H1 (cell line): ENCODE results near the gene VWA1. TPM values are rescaled to one million over a fixed set of nuclear protein-coding genes. Genes with fewer than 3 reads are reported as not detected.

Experiments
- CTCF ChIA-PET: fragments of 300-600 bp; sonication (Branson Sonifier 250); formaldehyde crosslinking; loops from one replicate; lab custom pipeline; 2021; ENCODE audit not compliant: partially characterized antibody; lab: Charles Lee
- POLR2A ChIA-PET: fragments of 300-600 bp; sonication (Branson Sonifier 250); formaldehyde crosslinking; loops from one replicate; lab custom pipeline; 2021; ENCODE audit warnings: inconsistent platforms; ENCODE audit not compliant: partially characterized antibody; lab: Charles Lee
- DNase-seq, 2 experiments: peaks; one replicate each; pipeline versions ENCODE4 v3.0.0 to v3.0.0-alpha.2; 2010 to 2022; ENCODE audit warnings: low spot score in 2 of 2, low read depth in 1 of 2, mixed read lengths in 1 of 2
- FAIRE-seq: peaks from 2 replicates; lab custom pipeline; 2011; peaks lifted over from hg19 to GRCh38; lab: Jason Lieb, UNC
- H2AFZ ChIP-seq: 2 replicates; pipeline ENCODE4 v1.8.1; 2012; ENCODE audit warnings: low read length, inconsistent platforms
- H2AK5ac ChIP-seq: 2 replicates; pipeline ENCODE4 v1.6.1; 2013; ENCODE audit warnings: low read depth, low read length
- H2BK120ac ChIP-seq: replicated peaks from 2 replicates; pipeline ENCODE3; 2013; ENCODE audit warnings: low read depth, low read length, inconsistent platforms
- H2BK12ac ChIP-seq: 2 replicates; pipeline ENCODE4 v1.6.1; 2013; ENCODE audit warnings: low read depth, low read length
- H2BK15ac ChIP-seq: 2 replicates; pipeline ENCODE4 v1.6.1; 2013; ENCODE audit warnings: low read length
- H2BK20ac ChIP-seq: 2 replicates; pipeline ENCODE4 v1.6.1; 2013; ENCODE audit warnings: low read length
- H2BK5ac ChIP-seq: 2 replicates; pipeline ENCODE4 v1.6.1; 2013; ENCODE audit warnings: low read depth, low read length
- H3K14ac ChIP-seq: 2 replicates; pipeline ENCODE4 v1.6.1; 2013; ENCODE audit warnings: inconsistent platforms; ENCODE audit not compliant: insufficient read length
- H3K18ac ChIP-seq: 2 replicates; pipeline ENCODE4 v1.6.1; 2013; ENCODE audit warnings: low read length; ENCODE audit errors: extremely low read depth
- H3K23ac ChIP-seq: 2 replicates; pipeline ENCODE4 v1.6.1; 2013; ENCODE audit warnings: inconsistent platforms; ENCODE audit not compliant: insufficient read length
- H3K23me2 ChIP-seq: 2 replicates; pipeline ENCODE4 v1.6.1; 2013; ENCODE audit warnings: low read depth, low read length
- H3K27ac ChIP-seq: 2 replicates; pipeline ENCODE4 v1.6.1; 2011; ENCODE audit warnings: low read depth, low read length, inconsistent platforms
- H3K27me3 ChIP-seq, 4 experiments: replicated peaks in 1 of 4; 1 replicate in 1 of 4; 2 replicates in 3 of 4; pipeline versions ENCODE4 v1.6.1 to v1.8.1; 2011 to 2013; ENCODE audit warnings: low read length in 3 of 4, mild to moderate bottlenecking in 3 of 4, inconsistent platforms in 2 of 4, mixed read lengths in 2 of 4, moderate library complexity in 1 of 4; ENCODE audit not compliant: control insufficient read depth in 3 of 4, insufficient read depth in 3 of 4; ENCODE audit errors: extremely low read depth in 1 of 4
- H3K36me3 ChIP-seq, 4 experiments: 2 replicates each; pipeline versions ENCODE4 v1.6.1 to v1.8.1; 2011 to 2013; ENCODE audit warnings: mild to moderate bottlenecking in 4 of 4, low read length in 3 of 4, moderate library complexity in 2 of 4, control low read depth in 1 of 4, inconsistent platforms in 1 of 4; ENCODE audit not compliant: insufficient read depth in 4 of 4, control insufficient read depth in 2 of 4
- H3K4ac ChIP-seq: replicated peaks from 2 replicates; pipeline ENCODE3; 2013; ENCODE audit warnings: low read length, low read depth, mixed read lengths, inconsistent platforms; ENCODE audit not compliant: insufficient read length
- H3K4me1 ChIP-seq, 4 experiments: replicated peaks in 1 of 4; 1 replicate in 1 of 4; 2 replicates in 3 of 4; pipeline versions ENCODE4 v1.6.1 to v1.8.1; 2011 to 2013; ENCODE audit warnings: low read length in 3 of 4, inconsistent platforms in 2 of 4, mixed read lengths in 1 of 4; ENCODE audit not compliant: insufficient read depth in 4 of 4, control insufficient read depth in 3 of 4
- H3K4me2 ChIP-seq, 2 experiments: 2 replicates each; pipeline versions ENCODE4 v1.6.1 to v1.8.1; 2011 to 2013; ENCODE audit warnings: low read depth in 2 of 2, low read length in 2 of 2, control low read depth in 1 of 2, inconsistent platforms in 1 of 2, mild to moderate bottlenecking in 1 of 2; ENCODE audit not compliant: insufficient read depth in 1 of 2
- H3K4me3 ChIP-seq, 4 experiments: fragments of 200-600, 300-600 bp in 1 of 4; sonication (generic), shearing (Covaris generic), sonication (Bioruptor Twin) in 1 of 4; 2 replicates each; pipeline versions ENCODE4 v1.5.1 to v1.8.1; 2011 to 2016; ENCODE audit warnings: low read length in 4 of 4, low read depth in 3 of 4, control low read depth in 2 of 4, inconsistent platforms in 2 of 4, mild to moderate bottlenecking in 2 of 4, mixed read lengths in 1 of 4, moderate library complexity in 1 of 4; ENCODE audit not compliant: insufficient read depth in 2 of 4; ENCODE audit errors: extremely low read depth in 1 of 4
- H3K56ac ChIP-seq: replicated peaks from 2 replicates; pipeline ENCODE3; 2013; ENCODE audit warnings: low read depth, mild to moderate bottlenecking, mixed read lengths, low read length, inconsistent platforms; ENCODE audit not compliant: insufficient read length
- H3K79me1 ChIP-seq: 2 replicates; pipeline ENCODE4 v1.6.1; 2013; ENCODE audit warnings: low read depth, low read length, control low read depth
- H3K79me2 ChIP-seq, 2 experiments: 2 replicates each; pipeline versions ENCODE4 v1.6.1 to v1.8.1; 2012 to 2013; ENCODE audit warnings: low read length in 2 of 2, mild to moderate bottlenecking in 2 of 2, inconsistent platforms in 1 of 2; ENCODE audit not compliant: insufficient read depth in 2 of 2, control insufficient read depth in 1 of 2
- H3K9ac ChIP-seq, 4 experiments: replicated peaks in 1 of 4; 1 replicate in 1 of 4; 2 replicates in 3 of 4; pipeline versions ENCODE4 v1.6.1 to v1.8.1; 2011 to 2013; ENCODE audit warnings: low read depth in 3 of 4, low read length in 3 of 4, control low read depth in 2 of 4, mild to moderate bottlenecking in 2 of 4, moderate library complexity in 2 of 4, inconsistent platforms in 1 of 4; ENCODE audit errors: extremely low read depth in 1 of 4
- H3K9me3 ChIP-seq, 2 experiments: 2 replicates each; pipeline versions ENCODE4 v1.6.1 to v1.8.1; 2012 to 2013; ENCODE audit warnings: mild to moderate bottlenecking in 2 of 2, moderate library complexity in 2 of 2, control low read depth in 1 of 2, inconsistent platforms in 1 of 2, low read depth in 1 of 2, low read length in 1 of 2, mixed read lengths in 1 of 2; ENCODE audit not compliant: insufficient read depth in 2 of 2
- H4K20me1 ChIP-seq, 2 experiments: replicated peaks in 1 of 2; 2 replicates each; pipeline versions ENCODE3 to v1.8.1; 2011 to 2013; ENCODE audit warnings: inconsistent platforms in 2 of 2, low read length in 2 of 2, mild to moderate bottlenecking in 1 of 2; ENCODE audit not compliant: insufficient read depth in 2 of 2, control insufficient read depth in 1 of 2
- H4K5ac ChIP-seq: 2 replicates; pipeline ENCODE4 v1.6.1; 2013; ENCODE audit warnings: low read length, low read depth, mixed read lengths, inconsistent platforms; ENCODE audit not compliant: insufficient read length
- H4K8ac ChIP-seq: 2 replicates; pipeline ENCODE4 v1.8.0; 2013; ENCODE audit warnings: mild to moderate bottlenecking, moderate library complexity, low read length, inconsistent platforms; ENCODE audit not compliant: insufficient read depth; ENCODE audit errors: extremely low read depth
- H4K91ac ChIP-seq: replicated peaks from 2 replicates; pipeline ENCODE3; 2013; ENCODE audit warnings: low read length, mixed read lengths, inconsistent platforms; ENCODE audit not compliant: insufficient read length
- BACH1 ChIP-seq: IDR thresholded peaks from 2 replicates; pipeline ENCODE4 v1.6.1; 2012; ENCODE audit warnings: low read length, improper control_type of control experiment
- BRCA1 ChIP-seq: IDR thresholded peaks from 2 replicates; pipeline ENCODE4 v1.6.1; 2012; ENCODE audit warnings: low read depth, low read length, improper control_type of control experiment
- EGR1 ChIP-seq: IDR thresholded peaks from 2 replicates; pipeline ENCODE4 v1.6.1; 2011; ENCODE audit warnings: low read depth, low read length, borderline replicate concordance
- GTF2F1 ChIP-seq: IDR thresholded peaks from 2 replicates; pipeline ENCODE4 v1.6.1; 2012; ENCODE audit warnings: low read depth, low read length, improper control_type of control experiment, borderline replicate concordance
- HDAC2 ChIP-seq, 2 experiments: fragments of 300-600 bp in 1 of 2; sonication (generic) in 1 of 2; IDR thresholded peaks; 2 replicates each; pipeline ENCODE4 v1.6.1; 2011 to 2012; ENCODE audit warnings: low read depth in 2 of 2, low read length in 2 of 2, mild to moderate bottlenecking in 2 of 2, moderate library complexity in 2 of 2, borderline replicate concordance in 1 of 2, inconsistent platforms in 1 of 2
- MAFK ChIP-seq: IDR thresholded peaks from 2 replicates; pipeline ENCODE4 v1.6.1; 2012; ENCODE audit warnings: low read depth, mild to moderate bottlenecking, improper control_type of control experiment, low read length
- NANOG ChIP-seq: IDR thresholded peaks from 2 replicates; pipeline ENCODE4 v1.6.1; 2011; ENCODE audit warnings: low read length, low read depth, mild to moderate bottlenecking, inconsistent platforms; ENCODE audit not compliant: insufficient read depth, poor library complexity, severe bottlenecking
- NRF1 ChIP-seq: IDR thresholded peaks from 2 replicates; pipeline ENCODE4 v1.6.1; 2011; ENCODE audit warnings: mild to moderate bottlenecking, low read depth, low read length, improper control_type of control experiment
- PHF8 ChIP-seq: fragments of 200-600 bp; sonication (generic); conservative IDR thresholded peaks from 2 replicates; pipeline ENCODE4 v1.7.1; 2012; ENCODE audit warnings: low read depth, mild to moderate bottlenecking, inconsistent platforms, low read length, moderate library complexity
- RNF2 ChIP-seq: fragments of 200-900, 300-1000 bp; sonication (generic); IDR thresholded peaks from 2 replicates; pipeline ENCODE4 v1.7.1; 2016; ENCODE audit warnings: borderline replicate concordance, low read depth, mild to moderate bottlenecking, antibody characterized with exemption, low read length; ENCODE audit not compliant: poor library complexity, severe bottlenecking; ENCODE audit errors: missing control alignments
- TEAD4 ChIP-seq: IDR thresholded peaks from 2 replicates; pipeline ENCODE4 v1.6.1; 2012; ENCODE audit warnings: low read depth, low read length, inconsistent platforms, mixed read lengths
- ZNF274 ChIP-seq: IDR thresholded peaks from 2 replicates; pipeline ENCODE4 v1.7.0; 2012; ENCODE audit warnings: low read length, borderline replicate concordance; ENCODE audit errors: extremely low read depth
- WGBS, 2 experiments: shearing (Covaris generic) in 1 of 2; methylation state at CpG; one replicate each; pipeline versions ENCODE4 v1.1.6 to v1.1.7; 2013 to 2015; ENCODE audit warnings: low lambda C conversion rate in 2 of 2, mixed read lengths in 2 of 2, inconsistent platforms in 1 of 2, low coverage in 1 of 2, missing lambda C conversion rate in 1 of 2; ENCODE audit not compliant: insufficient replicate concordance in 2 of 2, insufficient coverage in 1 of 2, insufficient read length in 1 of 2; ENCODE audit errors: extremely low coverage in 1 of 2, missing lambda C conversion rate in 1 of 2; 5-methylcytosine and 5-hydroxymethylcytosine counted together
- polyA plus RNA-seq, 7 experiments: library from polyadenylated mRNA; depleted of rRNA in 3 of 7; stranded (reverse) in 5 of 7; unstranded in 2 of 7; fragments of >200 nt in 5 of 7; fragments of 200-250 nt in 2 of 7; gene quantifications; 1 replicate in 5 of 7; 2 replicates in 1 of 7; 4 replicates in 1 of 7; pipeline versions ENCODE4 v1.2.1 to v1.2.3, GENCODE V29; 2011 to 2013; ENCODE audit warnings: missing spikeins in 2 of 7, mixed read lengths in 2 of 7
- total RNA-seq: library from RNA; stranded (reverse); fragmentation: NEBNext Ultra II Directional; extraction: Animal tissue kit (Norgen Biotek cat#: 25700); gene quantifications from 2 replicates; pipeline ENCODE4 v1.2.1, GENCODE V29; 2021
- TF ChIP-seq, protein P1 (sequence below): IDR thresholded peaks from 2 replicates; pipeline ENCODE4 v1.6.1; 2012; ENCODE audit warnings: inconsistent platforms

The VWA1 gene
- total and polyA plus RNA-seq, 2 of the 8 experiments (the other 6 are each of a cell fraction or from before 2014, with no cell fraction given), result 16.0 to 36.6 TPM

DNA sequence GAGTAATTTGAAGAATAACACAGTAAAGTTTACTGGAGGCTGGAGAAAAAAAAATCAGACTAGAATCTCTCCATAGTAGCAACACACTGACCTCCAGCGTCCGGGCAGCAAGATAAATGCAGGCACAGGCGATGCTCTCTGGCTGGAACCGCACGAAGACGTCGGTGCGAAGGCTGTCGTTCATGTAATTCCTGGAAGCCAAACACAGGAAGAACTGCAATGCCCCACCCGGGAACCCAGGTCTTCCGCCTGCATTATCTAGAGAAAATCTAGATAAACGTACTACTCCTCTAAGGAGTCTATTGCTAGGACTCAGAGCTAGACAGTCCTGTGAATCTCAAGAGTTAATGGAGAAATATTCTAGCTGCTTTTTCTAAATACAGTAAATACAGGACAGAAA, 44.8 kb upstream of the VWA1 start:
- no peak overlapping the region for H4K8ac ChIP-seq
- no peaks in the 10 kb centered on the region for H3K27me3 ChIP-seq
- no peak overlapping the region for H2AK5ac ChIP-seq
- no peak for FAIRE-seq
- H4K91ac ChIP-seq, result no peak overlapping the region
- no peak overlapping the region for H3K4ac ChIP-seq
- peaks cover 64 to 95% (median 89%) of the 10 kb centered on the region in 4 experiments for H3K36me3 ChIP-seq
- no peak overlapping the region for H2BK120ac ChIP-seq
- no peak overlapping the region for H3K27ac ChIP-seq
- H3K4me2 ChIP-seq, result no peak overlapping the region
- no peak overlapping the region for H2BK20ac ChIP-seq
- no peak overlapping the region for H3K18ac ChIP-seq
- no peaks in the 10 kb centered on the region for H3K4me1 ChIP-seq
- no peak overlapping the region for H4K5ac ChIP-seq
- CTCF ChIA-PET, result interaction anchor here (0.7 to 3.4 kb wide), 6 partner anchors 10 to 91 kb away, joined by 3 to 20 read pairs (median 4); no protein-coding TSS in a partner anchor
- H3K56ac ChIP-seq, result no peak overlapping the region
- H3K79me1 ChIP-seq, result peaks cover 4% of the 10 kb centered on the region
- no peak overlapping the region for H2BK15ac ChIP-seq
- no peak overlapping the region for H2BK5ac ChIP-seq
- H3K4me3 ChIP-seq, result no peak overlapping the region
- H2AFZ ChIP-seq, result no peak overlapping the region
- H4K20me1 ChIP-seq, result peaks cover 8 to 20% of the 10 kb centered on the region in 2 experiments
- no peak overlapping the region for H3K14ac ChIP-seq
- peaks cover 0 to 13% of the 10 kb centered on the region in 2 experiments; a peak in 1 of 4 replicates for H3K79me2 ChIP-seq
- WGBS, 2 experiments, result 98% methylated on average over 12 of the region's 12 CpGs; no CpG with 5 or more reads in 1 of the 2 experiments
- H3K23me2 ChIP-seq, result no peaks in the 10 kb centered on the region
- no peak overlapping the region for H3K9ac ChIP-seq
- H3K9me3 ChIP-seq, result no peaks in the 10 kb centered on the region
- H2BK12ac ChIP-seq, result no peak overlapping the region
- DNase-seq, result no peak
- POLR2A ChIA-PET, result interaction anchor here (20.0 to 33.4 kb wide), 3 partner anchors 6 to 40 kb away, joined by 515 to 719 read pairs (median 719); partner anchors contain the start of genes ANKRD65, AURKAIP1, CCNL2 and MRPL20
- no peak overlapping the region for H3K23ac ChIP-seq
- TF ChIP-seq EGR1 (no peak), GTF2F1 (no peak), MAFK (no peak), BRCA1 (no peak), RNF2 (no peak), ZNF274 (no peak), NRF1 (no peak), BACH1 (no peak), HDAC2 (IDR thresholded peaks at IDR 0.05; ENCODE audit: borderline replicate concordance in 1 of 2, low read depth in 2 of 2, low read length in 2 of 2) (no peak), NANOG (no peak), TEAD4 (no peak), PHF8 (no peak)
- TF ChIP-seq, protein P1, sequence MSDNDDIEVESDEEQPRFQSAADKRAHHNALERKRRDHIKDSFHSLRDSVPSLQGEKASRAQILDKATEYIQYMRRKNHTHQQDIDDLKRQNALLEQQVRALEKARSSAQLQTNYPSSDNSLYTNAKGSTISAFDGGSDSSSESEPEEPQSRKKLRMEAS, result no peak
